H1 (cell line): ENCODE results near the gene IFNG. TPM values are rescaled to one million over a fixed set of nuclear protein-coding genes. Genes with fewer than 3 reads are reported as not detected.

Source experiments
- CTCF ChIA-PET: fragments of 300-600 bp; sonication (Branson Sonifier 250); formaldehyde crosslinking; loops from one replicate; lab custom pipeline; 2021; ENCODE audit not compliant: partially characterized antibody; lab: Charles Lee
- POLR2A ChIA-PET: fragments of 300-600 bp; sonication (Branson Sonifier 250); formaldehyde crosslinking; loops from one replicate; lab custom pipeline; 2021; ENCODE audit warnings: inconsistent platforms; ENCODE audit not compliant: partially characterized antibody; lab: Charles Lee
- DNase-seq, 2 experiments: peaks; one replicate each; pipeline versions ENCODE4 v3.0.0 to v3.0.0-alpha.2; 2010 to 2022; ENCODE audit warnings: low spot score in 2 of 2, low read depth in 1 of 2, mixed read lengths in 1 of 2
- FAIRE-seq: peaks from 2 replicates; lab custom pipeline; 2011; peaks lifted over from hg19 to GRCh38; lab: Jason Lieb, UNC
- H2AFZ ChIP-seq: 2 replicates; pipeline ENCODE4 v1.8.1; 2012; ENCODE audit warnings: low read length, inconsistent platforms
- H2AK5ac ChIP-seq: 2 replicates; pipeline ENCODE4 v1.6.1; 2013; ENCODE audit warnings: low read depth, low read length
- H2BK120ac ChIP-seq: replicated peaks from 2 replicates; pipeline ENCODE3; 2013; ENCODE audit warnings: low read depth, low read length, inconsistent platforms
- H2BK12ac ChIP-seq: 2 replicates; pipeline ENCODE4 v1.6.1; 2013; ENCODE audit warnings: low read depth, low read length
- H2BK15ac ChIP-seq: 2 replicates; pipeline ENCODE4 v1.6.1; 2013; ENCODE audit warnings: low read length
- H2BK20ac ChIP-seq: 2 replicates; pipeline ENCODE4 v1.6.1; 2013; ENCODE audit warnings: low read length
- H2BK5ac ChIP-seq: 2 replicates; pipeline ENCODE4 v1.6.1; 2013; ENCODE audit warnings: low read depth, low read length
- H3K14ac ChIP-seq: 2 replicates; pipeline ENCODE4 v1.6.1; 2013; ENCODE audit warnings: inconsistent platforms; ENCODE audit not compliant: insufficient read length
- H3K18ac ChIP-seq: 2 replicates; pipeline ENCODE4 v1.6.1; 2013; ENCODE audit warnings: low read length; ENCODE audit errors: extremely low read depth
- H3K23ac ChIP-seq: 2 replicates; pipeline ENCODE4 v1.6.1; 2013; ENCODE audit warnings: inconsistent platforms; ENCODE audit not compliant: insufficient read length
- H3K23me2 ChIP-seq: 2 replicates; pipeline ENCODE4 v1.6.1; 2013; ENCODE audit warnings: low read depth, low read length
- H3K27ac ChIP-seq: 2 replicates; pipeline ENCODE4 v1.6.1; 2011; ENCODE audit warnings: low read depth, low read length, inconsistent platforms
- H3K27me3 ChIP-seq, 4 experiments: replicated peaks in 1 of 4; 1 replicate in 1 of 4; 2 replicates in 3 of 4; pipeline versions ENCODE4 v1.6.1 to v1.8.1; 2011 to 2013; ENCODE audit warnings: low read length in 3 of 4, mild to moderate bottlenecking in 3 of 4, inconsistent platforms in 2 of 4, mixed read lengths in 2 of 4, moderate library complexity in 1 of 4; ENCODE audit not compliant: control insufficient read depth in 3 of 4, insufficient read depth in 3 of 4; ENCODE audit errors: extremely low read depth in 1 of 4
- H3K36me3 ChIP-seq, 4 experiments: 2 replicates each; pipeline versions ENCODE4 v1.6.1 to v1.8.1; 2011 to 2013; ENCODE audit warnings: mild to moderate bottlenecking in 4 of 4, low read length in 3 of 4, moderate library complexity in 2 of 4, control low read depth in 1 of 4, inconsistent platforms in 1 of 4; ENCODE audit not compliant: insufficient read depth in 4 of 4, control insufficient read depth in 2 of 4
- H3K4ac ChIP-seq: replicated peaks from 2 replicates; pipeline ENCODE3; 2013; ENCODE audit warnings: low read length, low read depth, mixed read lengths, inconsistent platforms; ENCODE audit not compliant: insufficient read length
- H3K4me1 ChIP-seq, 4 experiments: replicated peaks in 1 of 4; 1 replicate in 1 of 4; 2 replicates in 3 of 4; pipeline versions ENCODE4 v1.6.1 to v1.8.1; 2011 to 2013; ENCODE audit warnings: low read length in 3 of 4, inconsistent platforms in 2 of 4, mixed read lengths in 1 of 4; ENCODE audit not compliant: insufficient read depth in 4 of 4, control insufficient read depth in 3 of 4
- H3K4me2 ChIP-seq, 2 experiments: 2 replicates each; pipeline versions ENCODE4 v1.6.1 to v1.8.1; 2011 to 2013; ENCODE audit warnings: low read depth in 2 of 2, low read length in 2 of 2, control low read depth in 1 of 2, inconsistent platforms in 1 of 2, mild to moderate bottlenecking in 1 of 2; ENCODE audit not compliant: insufficient read depth in 1 of 2
- H3K4me3 ChIP-seq, 4 experiments: fragments of 200-600, 300-600 bp in 1 of 4; sonication (generic), shearing (Covaris generic), sonication (Bioruptor Twin) in 1 of 4; 2 replicates each; pipeline versions ENCODE4 v1.5.1 to v1.8.1; 2011 to 2016; ENCODE audit warnings: low read length in 4 of 4, low read depth in 3 of 4, control low read depth in 2 of 4, inconsistent platforms in 2 of 4, mild to moderate bottlenecking in 2 of 4, mixed read lengths in 1 of 4, moderate library complexity in 1 of 4; ENCODE audit not compliant: insufficient read depth in 2 of 4; ENCODE audit errors: extremely low read depth in 1 of 4
- H3K56ac ChIP-seq: replicated peaks from 2 replicates; pipeline ENCODE3; 2013; ENCODE audit warnings: low read depth, mild to moderate bottlenecking, mixed read lengths, low read length, inconsistent platforms; ENCODE audit not compliant: insufficient read length
- H3K79me1 ChIP-seq: 2 replicates; pipeline ENCODE4 v1.6.1; 2013; ENCODE audit warnings: low read depth, low read length, control low read depth
- H3K79me2 ChIP-seq, 2 experiments: 2 replicates each; pipeline versions ENCODE4 v1.6.1 to v1.8.1; 2012 to 2013; ENCODE audit warnings: low read length in 2 of 2, mild to moderate bottlenecking in 2 of 2, inconsistent platforms in 1 of 2; ENCODE audit not compliant: insufficient read depth in 2 of 2, control insufficient read depth in 1 of 2
- H3K9ac ChIP-seq, 4 experiments: replicated peaks in 1 of 4; 1 replicate in 1 of 4; 2 replicates in 3 of 4; pipeline versions ENCODE4 v1.6.1 to v1.8.1; 2011 to 2013; ENCODE audit warnings: low read depth in 3 of 4, low read length in 3 of 4, control low read depth in 2 of 4, mild to moderate bottlenecking in 2 of 4, moderate library complexity in 2 of 4, inconsistent platforms in 1 of 4; ENCODE audit errors: extremely low read depth in 1 of 4
- H3K9me3 ChIP-seq, 2 experiments: 2 replicates each; pipeline versions ENCODE4 v1.6.1 to v1.8.1; 2012 to 2013; ENCODE audit warnings: mild to moderate bottlenecking in 2 of 2, moderate library complexity in 2 of 2, control low read depth in 1 of 2, inconsistent platforms in 1 of 2, low read depth in 1 of 2, low read length in 1 of 2, mixed read lengths in 1 of 2; ENCODE audit not compliant: insufficient read depth in 2 of 2
- H4K20me1 ChIP-seq, 2 experiments: replicated peaks in 1 of 2; 2 replicates each; pipeline versions ENCODE3 to v1.8.1; 2011 to 2013; ENCODE audit warnings: inconsistent platforms in 2 of 2, low read length in 2 of 2, mild to moderate bottlenecking in 1 of 2; ENCODE audit not compliant: insufficient read depth in 2 of 2, control insufficient read depth in 1 of 2
- H4K5ac ChIP-seq: 2 replicates; pipeline ENCODE4 v1.6.1; 2013; ENCODE audit warnings: low read length, low read depth, mixed read lengths, inconsistent platforms; ENCODE audit not compliant: insufficient read length
- H4K8ac ChIP-seq: 2 replicates; pipeline ENCODE4 v1.8.0; 2013; ENCODE audit warnings: mild to moderate bottlenecking, moderate library complexity, low read length, inconsistent platforms; ENCODE audit not compliant: insufficient read depth; ENCODE audit errors: extremely low read depth
- H4K91ac ChIP-seq: replicated peaks from 2 replicates; pipeline ENCODE3; 2013; ENCODE audit warnings: low read length, mixed read lengths, inconsistent platforms; ENCODE audit not compliant: insufficient read length
- GTF2F1 ChIP-seq: IDR thresholded peaks from 2 replicates; pipeline ENCODE4 v1.6.1; 2012; ENCODE audit warnings: low read depth, low read length, improper control_type of control experiment, borderline replicate concordance
- SRF ChIP-seq: IDR thresholded peaks from 2 replicates; pipeline ENCODE4 v1.6.1; 2011; ENCODE audit warnings: mild to moderate bottlenecking, low read depth, low read length, moderate library complexity
- USF2 ChIP-seq: IDR thresholded peaks from 2 replicates; pipeline ENCODE4 v1.6.1; 2011; ENCODE audit warnings: low read length, improper control_type of control experiment
- WGBS, 2 experiments: shearing (Covaris generic) in 1 of 2; methylation state at CpG; one replicate each; pipeline versions ENCODE4 v1.1.6 to v1.1.7; 2013 to 2015; ENCODE audit warnings: low lambda C conversion rate in 2 of 2, mixed read lengths in 2 of 2, inconsistent platforms in 1 of 2, low coverage in 1 of 2, missing lambda C conversion rate in 1 of 2; ENCODE audit not compliant: insufficient replicate concordance in 2 of 2, insufficient coverage in 1 of 2, insufficient read length in 1 of 2; ENCODE audit errors: extremely low coverage in 1 of 2, missing lambda C conversion rate in 1 of 2; 5-methylcytosine and 5-hydroxymethylcytosine counted together
- polyA plus RNA-seq, 7 experiments: library from polyadenylated mRNA; depleted of rRNA in 3 of 7; stranded (reverse) in 5 of 7; unstranded in 2 of 7; fragments of >200 nt in 5 of 7; fragments of 200-250 nt in 2 of 7; gene quantifications; 1 replicate in 5 of 7; 2 replicates in 1 of 7; 4 replicates in 1 of 7; pipeline versions ENCODE4 v1.2.1 to v1.2.3, GENCODE V29; 2011 to 2013; ENCODE audit warnings: missing spikeins in 2 of 7, mixed read lengths in 2 of 7
- total RNA-seq: library from RNA; stranded (reverse); fragmentation: NEBNext Ultra II Directional; extraction: Animal tissue kit (Norgen Biotek cat#: 25700); gene quantifications from 2 replicates; pipeline ENCODE4 v1.2.1, GENCODE V29; 2021

The IFNG gene
- total and polyA plus RNA-seq, 2 of the 8 experiments (the other 6 are each of a cell fraction or from before 2014, with no cell fraction given): not detected

- 84% methylated on average over 1 of the region's 1 CpG; no CpG with 5 or more reads in 1 of the 2 experiments for WGBS, 2 experiments
- H3K79me2 ChIP-seq: no peaks in the 10 kb centered on the region
- POLR2A ChIA-PET: no interaction called here
- DNase-seq (no peak), FAIRE-seq (no peak)
- no peak overlapping the region for H2BK20ac ChIP-seq
- no peaks in the 10 kb centered on the region for H3K9me3 ChIP-seq
- peaks cover 0 to 5% (median 2%) of the 10 kb centered on the region in 4 experiments; a peak in 4 of 7 replicates for H3K4me1 ChIP-seq
- no peak overlapping the region for H2BK5ac ChIP-seq
- no peak overlapping the region for H4K5ac ChIP-seq
- H3K23ac ChIP-seq: no peak overlapping the region
- no peaks in the 10 kb centered on the region for H3K27me3 ChIP-seq
- H3K4ac ChIP-seq: no peak overlapping the region
- no peak overlapping the region for H3K27ac ChIP-seq
- no peaks in the 10 kb centered on the region; the same call in 1 of the 2 replicates for H3K23me2 ChIP-seq
- no peak overlapping the region for H2BK15ac ChIP-seq
- H4K91ac ChIP-seq: no peak overlapping the region
- no peak overlapping the region for H3K18ac ChIP-seq
- H4K20me1 ChIP-seq: no peaks in the 10 kb centered on the region
- H3K9ac ChIP-seq: no peak overlapping the region
- CTCF ChIA-PET: interaction anchor here (0.9 to 3.1 kb wide), 5 partner anchors 10 to 81 kb away, joined by 3 to 14 read pairs (median 4); no protein-coding TSS in a partner anchor
- no peak overlapping the region for H2BK12ac ChIP-seq
- no peaks in the 10 kb centered on the region for H3K36me3 ChIP-seq
- no peaks in the 10 kb centered on the region for H3K79me1 ChIP-seq
- no peak overlapping the region for H3K4me3 ChIP-seq
- H2AK5ac ChIP-seq: no peak overlapping the region
- TF ChIP-seq USF2 (no peak), GTF2F1 (no peak), SRF (no peak)
- no peak overlapping the region for H2BK120ac ChIP-seq
- H3K4me2 ChIP-seq: no peak overlapping the region; a peak in 1 of 4 replicates
- no peak overlapping the region for H4K8ac ChIP-seq
- no peak overlapping the region for H2AFZ ChIP-seq
- H3K56ac ChIP-seq: no peak overlapping the region
- H3K14ac ChIP-seq: no peak overlapping the region
Observed at GRCh38 chr12:68119250-68119649, 40.3 kb downstream of the IFNG start.
